Gastrocnemius medialis (tissue), 4 donors: ENCODE results near the gene MORN1.

Experiments used
- POLR2A ChIP-seq, 2 donors: fragments of 450-650 bp; IDR thresholded peaks; one replicate each; pipeline ENCODE4 v1.6.1; 2017; ENCODE audit warnings: antibody characterized with exemption in 2 of 2, mild to moderate bottlenecking in 2 of 2, moderate library complexity in 2 of 2
- TF ChIP-seq, protein P1 (sequence below), 5 experiments: fragments of 450-650 bp in 3 of 5; fragments of 200-600 bp in 2 of 5; sonication (generic) in 2 of 5; IDR thresholded peaks in 4 of 5; conservative IDR thresholded peaks in 1 of 5; 1 replicate in 4 of 5; 2 replicates in 1 of 5; pipeline ENCODE4 v1.5.1; 2016 to 2019; ENCODE audit warnings: antibody characterized with exemption in 5 of 5, mild to moderate bottlenecking in 3 of 5, moderate library complexity in 3 of 5

DNA sequence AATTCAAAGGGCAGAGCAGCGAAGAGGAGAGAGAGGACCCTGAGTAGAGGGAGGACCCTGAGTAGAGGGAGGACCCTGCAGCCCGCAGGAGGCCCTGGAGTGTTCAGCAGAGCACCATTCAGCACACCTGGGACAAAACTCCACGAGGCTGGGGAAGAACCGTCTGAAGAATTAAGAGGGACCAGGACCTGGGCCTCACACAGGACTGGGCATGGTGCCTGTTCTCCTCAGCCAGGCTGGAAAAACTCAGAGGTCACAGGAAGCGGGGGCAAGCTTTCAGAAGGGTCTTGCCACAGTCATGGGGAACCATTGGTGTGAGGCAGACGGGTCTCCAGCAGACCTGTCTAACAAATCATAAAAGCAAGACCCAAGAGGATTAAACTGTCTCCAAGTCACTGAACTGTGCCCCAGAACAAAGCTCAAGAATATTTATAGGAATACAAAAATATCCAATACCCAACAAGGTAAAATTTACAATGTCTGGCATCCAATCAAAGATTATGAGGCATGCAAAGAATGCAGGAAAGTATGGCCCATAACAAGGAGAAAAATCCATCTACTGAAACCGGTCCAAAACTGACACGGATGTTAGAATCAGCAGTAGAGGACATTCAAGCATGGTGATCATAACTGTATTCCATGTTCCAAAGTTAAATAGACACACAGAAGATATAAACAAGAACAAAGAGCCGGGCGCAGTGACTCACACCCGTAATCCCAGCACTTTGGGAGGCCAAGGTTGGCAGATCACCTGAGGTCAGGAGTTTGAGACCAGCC is 30.6 kb downstream of the MORN1 start:
- no peak for TF ChIP-seq POLR2A (IDR thresholded peaks at IDR 0.05)
- TF ChIP-seq, protein P1, sequence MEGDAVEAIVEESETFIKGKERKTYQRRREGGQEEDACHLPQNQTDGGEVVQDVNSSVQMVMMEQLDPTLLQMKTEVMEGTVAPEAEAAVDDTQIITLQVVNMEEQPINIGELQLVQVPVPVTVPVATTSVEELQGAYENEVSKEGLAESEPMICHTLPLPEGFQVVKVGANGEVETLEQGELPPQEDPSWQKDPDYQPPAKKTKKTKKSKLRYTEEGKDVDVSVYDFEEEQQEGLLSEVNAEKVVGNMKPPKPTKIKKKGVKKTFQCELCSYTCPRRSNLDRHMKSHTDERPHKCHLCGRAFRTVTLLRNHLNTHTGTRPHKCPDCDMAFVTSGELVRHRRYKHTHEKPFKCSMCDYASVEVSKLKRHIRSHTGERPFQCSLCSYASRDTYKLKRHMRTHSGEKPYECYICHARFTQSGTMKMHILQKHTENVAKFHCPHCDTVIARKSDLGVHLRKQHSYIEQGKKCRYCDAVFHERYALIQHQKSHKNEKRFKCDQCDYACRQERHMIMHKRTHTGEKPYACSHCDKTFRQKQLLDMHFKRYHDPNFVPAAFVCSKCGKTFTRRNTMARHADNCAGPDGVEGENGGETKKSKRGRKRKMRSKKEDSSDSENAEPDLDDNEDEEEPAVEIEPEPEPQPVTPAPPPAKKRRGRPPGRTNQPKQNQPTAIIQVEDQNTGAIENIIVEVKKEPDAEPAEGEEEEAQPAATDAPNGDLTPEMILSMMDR (IDR thresholded peaks at IDR 0.05 in 4 of 5, conservative IDR thresholded peaks at IDR 0.05 in 1 of 5) = no peak
